GM12872 (cell line): ENCODE data around the gene PROM1.

Source experiments
- CTCF ChIP-seq: IDR thresholded peaks from 3 replicates; pipeline ENCODE4 v1.5.1; 2011; ENCODE audit warnings: low read depth, mild to moderate bottlenecking, low read length, moderate library complexity; ENCODE audit not compliant: insufficient read depth

PROM1 gene

DNA sequence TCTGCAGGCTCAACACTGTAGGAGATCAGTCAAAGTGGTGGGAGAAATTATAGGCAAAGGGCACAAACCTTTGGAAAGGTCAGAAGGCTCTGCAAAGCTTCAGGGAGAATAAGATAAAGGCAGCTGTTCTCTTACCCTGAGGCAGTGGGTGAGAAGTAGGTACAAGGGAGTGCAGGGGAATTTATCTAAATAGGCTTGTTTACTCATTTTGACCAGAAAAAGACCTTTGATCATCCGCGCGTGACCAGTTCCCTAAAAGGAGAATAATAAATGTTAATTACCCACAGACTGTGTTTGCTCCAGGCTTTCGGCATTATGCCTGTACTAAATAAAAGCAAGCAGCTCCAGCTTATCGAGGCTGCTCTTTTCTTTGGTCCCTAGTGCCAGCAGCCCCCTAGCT is 130.2 kb downstream of the PROM1 start:
- no peak for TF ChIP-seq CTCF

GRCh38 chr4:15951781-15952180 is 132.0 kb downstream of the PROM1 start:
- no peak for TF ChIP-seq CTCF

DNA sequence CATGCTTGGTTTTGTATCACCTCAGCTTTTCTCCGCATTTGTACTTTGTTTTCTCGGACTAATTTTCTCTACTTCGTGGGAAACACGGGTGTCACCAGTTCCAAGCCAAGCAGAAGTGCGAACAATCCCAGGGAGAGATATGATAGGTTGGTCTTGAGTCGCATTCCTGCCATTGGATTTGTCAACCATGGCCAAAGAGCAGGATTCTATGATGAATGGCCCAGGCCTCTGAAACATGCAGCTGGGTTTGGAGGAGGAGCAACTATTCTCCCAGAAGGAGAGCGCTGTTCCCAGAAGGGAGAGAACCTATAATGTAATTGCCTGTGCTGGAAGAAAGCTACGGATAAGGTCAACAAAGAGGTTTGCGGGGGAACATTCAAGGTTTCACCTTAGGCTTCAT is 135.0 kb downstream of the PROM1 start:
- TF ChIP-seq CTCF = no peak

- no peak for TF ChIP-seq CTCF
Observed at GRCh38 chr4:15947684-15948083, 136.1 kb downstream of the PROM1 start.

GRCh38 chr4:15945516-15945915 is 138.3 kb downstream of the PROM1 start:
- no peak for TF ChIP-seq CTCF

GRCh38 chr4:15944895-15945294 is 138.9 kb downstream of the PROM1 start:
- no peak for TF ChIP-seq CTCF

- no peak for TF ChIP-seq CTCF
Observed at GRCh38 chr4:15942283-15942682, 141.5 kb downstream of the PROM1 start.

DNA sequence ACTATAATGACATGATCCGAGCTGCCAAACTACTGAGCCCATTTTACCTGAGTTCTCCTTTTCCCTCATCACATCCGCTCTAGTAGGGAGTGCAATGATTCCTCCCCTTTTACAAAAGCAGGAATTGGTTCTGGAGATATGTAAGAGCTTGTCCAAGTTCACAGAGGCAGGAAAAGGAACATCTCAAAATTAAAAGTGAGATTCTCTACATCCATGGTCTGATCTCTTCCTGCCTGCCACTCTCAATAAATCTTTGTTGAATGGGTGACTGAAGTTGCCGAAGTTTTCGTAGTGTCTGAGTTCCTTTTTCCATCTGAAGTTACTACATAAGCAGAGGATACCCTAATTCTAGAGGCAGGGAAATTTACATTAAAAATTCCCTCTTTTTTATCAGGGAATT is 145.2 kb downstream of the PROM1 start, which contains the start of gene FGFBP1:
TSS of gene FGFBP1 (minus strand) at position 101 of the 400 bp plus-strand sequence. CDS start 2,108 bp downstream, outside the sequence.
- TF ChIP-seq CTCF = no peak
